Endothelial cell of umbilical vein (primary cell): ENCODE measurements around the gene MRPL42.

Source experiments
- EZH2 ChIP-seq: IDR thresholded peaks from 2 replicates; pipeline ENCODE4 v1.6.1; 2012; ENCODE audit warnings: borderline replicate concordance, low read depth, mild to moderate bottlenecking, moderate library complexity, low read length, inconsistent platforms; ENCODE audit not compliant: severe bottlenecking
- FOS ChIP-seq: IDR thresholded peaks from 2 replicates; pipeline ENCODE4 v1.6.1; 2011; ENCODE audit warnings: mild to moderate bottlenecking, low read length, moderate library complexity, borderline replicate concordance; ENCODE audit not compliant: insufficient read depth
- GATA2 ChIP-seq: IDR thresholded peaks from 2 replicates; pipeline ENCODE4 v1.7.0; 2011; ENCODE audit warnings: low read depth, mild to moderate bottlenecking, moderate library complexity, mixed read lengths, low read length; ENCODE audit not compliant: insufficient read length, insufficient read depth
- JUN ChIP-seq: IDR thresholded peaks from 2 replicates; pipeline ENCODE4 v1.6.1; 2011; ENCODE audit warnings: borderline replicate concordance, low read depth; ENCODE audit not compliant: insufficient read length, insufficient read depth
- MYC ChIP-seq: IDR thresholded peaks from one replicate; pipeline ENCODE4 v1.6.1; 2011; ENCODE audit warnings: mild to moderate bottlenecking, low read depth, low read length
- POLR2A ChIP-seq: IDR thresholded peaks from 2 replicates; pipeline ENCODE4 v1.6.1; 2012; ENCODE audit warnings: low read depth, mild to moderate bottlenecking, control low read depth, low read length
- POLR2AphosphoS5 ChIP-seq: IDR thresholded peaks from 2 replicates; pipeline ENCODE4 v1.6.1; 2012; ENCODE audit warnings: low read depth, mild to moderate bottlenecking, control low read depth, low read length, moderate library complexity; ENCODE audit not compliant: insufficient read depth
- TF ChIP-seq, protein P1 (sequence below), 2 donors: IDR thresholded peaks; 1 replicate in 1 of 2; 2 replicates in 1 of 2; pipeline ENCODE4 v1.5.1; 2011; ENCODE audit warnings: low read length in 2 of 2, mild to moderate bottlenecking in 2 of 2, moderate library complexity in 2 of 2, control low read depth in 1 of 2, inconsistent platforms in 1 of 2, low read depth in 1 of 2; ENCODE audit not compliant: insufficient read depth in 1 of 2; ENCODE audit errors: extremely low read depth in 1 of 2
- TF ChIP-seq, protein P2 (sequence below): IDR thresholded peaks from 2 replicates; pipeline ENCODE4 v1.6.1; 2011; ENCODE audit not compliant: insufficient read depth, insufficient read length

DNA sequence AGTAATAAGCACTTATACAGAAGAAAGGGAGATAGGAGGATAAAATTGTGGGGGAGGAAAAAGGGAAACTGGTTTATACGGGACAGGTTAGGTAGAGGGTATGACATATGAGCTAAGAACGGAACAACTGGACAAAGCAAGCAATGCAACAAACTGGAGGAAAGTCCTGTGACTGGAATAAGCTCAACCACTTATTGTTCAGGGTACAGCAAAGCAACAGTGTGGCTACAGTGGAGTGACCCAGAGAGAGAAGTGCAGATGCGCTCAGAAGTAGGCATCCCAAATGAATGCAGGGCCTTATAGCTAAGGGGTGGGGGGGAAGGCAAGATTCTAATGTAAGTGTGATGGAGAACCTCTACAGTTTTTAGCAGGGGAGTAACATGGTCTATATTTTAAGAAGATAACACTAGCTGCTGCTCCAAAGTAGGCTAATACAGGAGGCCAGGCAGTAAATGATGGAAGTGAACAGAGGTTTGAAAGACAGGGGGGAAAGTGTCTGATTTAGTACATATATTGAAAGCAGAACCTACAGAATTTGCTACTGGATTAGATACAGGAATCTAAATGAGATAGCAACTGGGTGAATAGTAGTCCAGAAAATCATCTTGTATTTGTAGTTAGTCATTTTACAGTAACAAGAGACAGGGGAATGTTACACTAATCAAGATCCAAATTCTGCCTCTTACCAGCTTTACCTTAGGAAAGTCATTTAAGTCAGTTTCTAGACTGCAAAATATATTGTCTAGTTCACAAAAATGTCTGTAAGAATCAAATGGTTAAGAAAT, 28.9 kb upstream of the MRPL42 start:
- TF ChIP-seq, protein P1, sequence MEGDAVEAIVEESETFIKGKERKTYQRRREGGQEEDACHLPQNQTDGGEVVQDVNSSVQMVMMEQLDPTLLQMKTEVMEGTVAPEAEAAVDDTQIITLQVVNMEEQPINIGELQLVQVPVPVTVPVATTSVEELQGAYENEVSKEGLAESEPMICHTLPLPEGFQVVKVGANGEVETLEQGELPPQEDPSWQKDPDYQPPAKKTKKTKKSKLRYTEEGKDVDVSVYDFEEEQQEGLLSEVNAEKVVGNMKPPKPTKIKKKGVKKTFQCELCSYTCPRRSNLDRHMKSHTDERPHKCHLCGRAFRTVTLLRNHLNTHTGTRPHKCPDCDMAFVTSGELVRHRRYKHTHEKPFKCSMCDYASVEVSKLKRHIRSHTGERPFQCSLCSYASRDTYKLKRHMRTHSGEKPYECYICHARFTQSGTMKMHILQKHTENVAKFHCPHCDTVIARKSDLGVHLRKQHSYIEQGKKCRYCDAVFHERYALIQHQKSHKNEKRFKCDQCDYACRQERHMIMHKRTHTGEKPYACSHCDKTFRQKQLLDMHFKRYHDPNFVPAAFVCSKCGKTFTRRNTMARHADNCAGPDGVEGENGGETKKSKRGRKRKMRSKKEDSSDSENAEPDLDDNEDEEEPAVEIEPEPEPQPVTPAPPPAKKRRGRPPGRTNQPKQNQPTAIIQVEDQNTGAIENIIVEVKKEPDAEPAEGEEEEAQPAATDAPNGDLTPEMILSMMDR (IDR thresholded peaks at IDR 0.05; ENCODE audit: extremely low read depth in 1 of 2, insufficient read depth in 1 of 2, low read depth in 1 of 2, low read length in 2 of 2), result no peak
- TF ChIP-seq POLR2AphosphoS5 (no peak), MYC (no peak), POLR2A (no peak), FOS (no peak), JUN (no peak), EZH2 (no peak), GATA2 (no peak)
- TF ChIP-seq, protein P2, sequence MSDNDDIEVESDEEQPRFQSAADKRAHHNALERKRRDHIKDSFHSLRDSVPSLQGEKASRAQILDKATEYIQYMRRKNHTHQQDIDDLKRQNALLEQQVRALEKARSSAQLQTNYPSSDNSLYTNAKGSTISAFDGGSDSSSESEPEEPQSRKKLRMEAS, result no peak
